HCT116 (cell line): ENCODE measurements around the gene AMDHD2. TPM values are rescaled to one million over a fixed set of nuclear protein-coding genes. Genes with fewer than 3 reads are reported as not detected.
A peak's percentile ranks its signal among the peaks of the same experiment; 100 is the strongest.

Source experiments
- ATAC-seq: fragments of 200-7000 bp; cut with Tn5 transposase; 2 replicates; pipeline ENCODE4 v1.9.1; 2020; ENCODE audit warnings: mild to moderate bottlenecking, moderate library complexity
- BruUV-seq: library from RNA; stranded (reverse); fragments of 400-500 nt; replicated peaks from 2 replicates; lab custom pipeline; 2021; lab: Mats Ljungman, UMichigan
- CTCF ChIA-PET: fragments of 300-600 bp; sonication (Branson Sonifier 250); formaldehyde crosslinking; loops from one replicate; lab custom pipeline; 2021; ENCODE audit warnings: antibody characterized with exemption; lab: Charles Lee
- POLR2A ChIA-PET: fragments of 300-600, 350-600 bp; sonication (Branson Sonifier 250); formaldehyde crosslinking; loops from one replicate; lab custom pipeline; 2021; ENCODE audit warnings: antibody characterized with exemption; lab: Charles Lee
- RAD21 ChIA-PET, 2 experiments: fragments of 300-600 bp; sonication (Branson Sonifier 250); formaldehyde crosslinking; loops; one replicate each; lab custom pipeline; 2023; ENCODE audit warnings: low total read pairs in 2 of 2; ENCODE audit not compliant: uncharacterized antibody in 2 of 2, unreplicated experiment in 2 of 2, low non-redundant PET in 1 of 2; lab: Charles Lee
- DNase-seq: peaks from one replicate; pipeline ENCODE4 v3.0.0-alpha.2; 2010; ENCODE audit warnings: low read depth, low spot score
- H2AFZ ChIP-seq: fragments of 200-600 bp; shearing (Covaris generic), sonication (generic); 2 replicates; pipeline ENCODE4 v1.6.1; 2017; ENCODE audit warnings: low read depth, mixed run types, mixed read lengths, antibody characterized with exemption, low read length; ENCODE audit not compliant: poor library complexity, severe bottlenecking
- H3K27ac ChIP-seq: 2 replicates; pipeline ENCODE4 v1.5.1; 2012; ENCODE audit warnings: low read depth, low read length
- H3K27me3 ChIP-seq: fragments of 200-600 bp; sonication (generic); 2 replicates; pipeline ENCODE4 v1.6.1; 2016; ENCODE audit warnings: mixed run types, low read length, mixed read lengths; ENCODE audit not compliant: insufficient read depth
- H3K36me3 ChIP-seq, 2 experiments: fragments of 200-500 bp in 1 of 2; fragments of 200-600 bp in 1 of 2; sonication (Bioruptor generic) in 1 of 2; sonication (generic) in 1 of 2; 2 replicates each; pipeline versions ENCODE4 v1.5.1 to v1.6.1; 2014 to 2016; ENCODE audit warnings: low read length in 2 of 2, inconsistent platforms in 1 of 2, mixed read lengths in 1 of 2, mixed run types in 1 of 2; ENCODE audit not compliant: insufficient read depth in 2 of 2, control insufficient read depth in 1 of 2
- H3K4me1 ChIP-seq, 2 experiments: fragments of 200-600 bp in 1 of 2; sonication (generic) in 1 of 2; 2 replicates each; pipeline versions ENCODE4 v1.5.1 to v1.6.1; 2012 to 2017; ENCODE audit warnings: low read length in 2 of 2, inconsistent platforms in 1 of 2, mild to moderate bottlenecking in 1 of 2, mixed read lengths in 1 of 2, mixed run types in 1 of 2, moderate library complexity in 1 of 2; ENCODE audit not compliant: insufficient read depth in 2 of 2, control insufficient read depth in 1 of 2
- H3K4me2 ChIP-seq: fragments of 200-600 bp; sonication (generic); 2 replicates; pipeline ENCODE4 v1.6.1; 2017; ENCODE audit warnings: mixed run types, low read length, mixed read lengths
- H3K4me3 ChIP-seq, 2 experiments: fragments of 200-600 bp in 1 of 2; sonication (generic) in 1 of 2; replicated peaks in 1 of 2; 2 replicates each; pipeline ENCODE4 v1.5.1; 2011 to 2016; ENCODE audit warnings: low read length in 2 of 2, control low read depth in 1 of 2, low read depth in 1 of 2, mild to moderate bottlenecking in 1 of 2, mixed read lengths in 1 of 2, mixed run types in 1 of 2
- H3K79me2 ChIP-seq: fragments of 200-600 bp; sonication (generic); 2 replicates; pipeline ENCODE4 v1.6.1; 2017; ENCODE audit warnings: mild to moderate bottlenecking, mixed run types, low read length, moderate library complexity, mixed read lengths; ENCODE audit not compliant: insufficient read depth
- H3K9ac ChIP-seq: fragments of 200-600 bp; sonication (generic); 2 replicates; pipeline ENCODE4 v1.6.1; 2016; ENCODE audit warnings: low read length, mixed read lengths
- H3K9me2 ChIP-seq: fragments of 200-600 bp; sonication (generic), shearing (Covaris generic); 2 replicates; pipeline ENCODE4 v1.6.1; 2017; ENCODE audit warnings: mixed run types, mild to moderate bottlenecking, moderate library complexity; ENCODE audit not compliant: insufficient read depth
- H3K9me3 ChIP-seq, 2 experiments: fragments of 200-500 bp in 1 of 2; fragments of 200-600 bp in 1 of 2; sonication (Bioruptor generic) in 1 of 2; sonication (generic) in 1 of 2; 2 replicates each; pipeline ENCODE4 v1.6.1; 2014 to 2017; ENCODE audit warnings: low read length in 2 of 2, mixed read lengths in 2 of 2, inconsistent platforms in 1 of 2, low read depth in 1 of 2, mild to moderate bottlenecking in 1 of 2, mixed run types in 1 of 2, moderate library complexity in 1 of 2; ENCODE audit not compliant: control insufficient read depth in 1 of 2, insufficient read depth in 1 of 2
- H4K20me1 ChIP-seq: fragments of 200-600 bp; sonication (generic), shearing (Covaris generic); 2 replicates; pipeline ENCODE4 v1.6.1; 2017; ENCODE audit warnings: mixed run types, mild to moderate bottlenecking, moderate library complexity; ENCODE audit not compliant: insufficient read depth
- CEBPB ChIP-seq: IDR thresholded peaks from 2 replicates; pipeline ENCODE4 v1.6.1; 2012; ENCODE audit warnings: low read depth
- POLR2A ChIP-seq: IDR thresholded peaks from 2 replicates; pipeline ENCODE4 v1.7.0; 2011; ENCODE audit warnings: borderline replicate concordance; ENCODE audit not compliant: insufficient read depth, insufficient read length; ENCODE audit errors: extremely low read depth
- POLR2AphosphoS5 ChIP-seq: IDR thresholded peaks from 2 replicates; pipeline ENCODE4 v1.6.1; 2011; ENCODE audit warnings: mild to moderate bottlenecking, low read depth, low read length, moderate library complexity
- RAD21 ChIP-seq: IDR thresholded peaks from 2 replicates; pipeline ENCODE4 v1.6.1; 2012; ENCODE audit warnings: low read depth, mild to moderate bottlenecking
- ZFX ChIP-seq: fragments of 450-650 bp; IDR thresholded peaks from 2 replicates; pipeline ENCODE4 v1.6.1; 2017
- intact Hi-C: fragments of 100-400 bp; cut with micrococcal nuclease; formaldehyde crosslinking; loops from 2 replicates; pipeline ENCODE4 v1.10.0; 2022
- total RNA-seq: library from RNA; stranded (reverse); gene quantifications from one replicate; pipeline ENCODE4 v1.2.1, GENCODE V29; 2021; ENCODE audit not compliant: unreplicated experiment
- TF ChIP-seq, protein P1 (sequence below): IDR thresholded peaks from 2 replicates; pipeline ENCODE4 v1.6.1; 2012

AMDHD2 gene
- total RNA-seq, 1 experiment from 2014 or later: 42.9 TPM

DNA sequence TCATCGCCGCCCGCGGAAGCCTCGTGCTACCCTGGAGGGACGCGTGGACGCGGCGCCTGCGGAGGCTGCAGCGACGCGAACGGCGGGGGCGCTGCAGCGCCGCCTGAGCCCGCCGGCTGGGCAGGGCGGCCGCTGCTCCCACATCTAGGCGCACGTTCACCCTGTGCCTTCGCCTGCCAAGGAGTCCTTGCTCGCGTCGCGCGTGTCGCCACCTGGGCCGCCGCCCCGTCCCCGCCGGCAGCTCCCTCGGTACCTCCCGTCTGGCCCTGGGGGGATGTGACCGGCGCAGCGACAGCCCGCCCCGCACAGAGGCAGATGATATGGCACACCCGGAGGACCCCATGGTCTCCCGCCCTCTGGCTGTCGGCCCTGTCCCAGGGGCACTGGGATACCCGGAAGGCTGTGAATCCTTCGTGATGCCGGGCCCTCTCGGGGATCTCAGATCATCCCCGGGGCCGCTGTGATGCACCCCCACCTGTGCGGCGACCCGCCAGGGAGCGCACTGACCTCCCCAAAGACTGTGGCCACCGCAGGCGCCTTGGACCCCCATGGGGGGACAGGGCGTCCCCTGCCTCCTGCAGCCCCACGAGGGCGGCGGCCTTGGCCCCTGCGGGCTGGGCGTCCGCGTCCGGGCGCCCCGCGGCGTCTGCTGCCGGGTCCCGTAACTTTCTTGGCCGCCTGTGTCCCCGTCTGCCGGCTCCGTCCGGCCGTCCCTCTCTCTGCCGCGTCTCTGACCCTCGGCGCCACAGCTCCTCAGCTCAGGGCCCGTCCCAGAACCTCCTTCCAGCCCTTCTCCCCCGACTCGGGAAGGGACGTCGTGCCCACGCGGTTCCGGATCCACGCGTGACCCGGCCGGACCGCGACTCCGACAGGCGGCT is 45.9 kb upstream of the AMDHD2 start:
- Histone ChIP-seq H3K27ac (peak overlapping the region; percentile 97), H3K4me3 (peak overlapping the region; percentile 75 to 87)
- BruUV-seq: no TSS peak

GRCh38 chr16:2474877-2475412 is 45.2 kb upstream of the AMDHD2 start, which contains the start of gene TBC1D24:
TBC1D24 (plus strand) TSS chr16:2475127; CDS start chr16:2496149, 21,022 bp downstream.
- TF ChIP-seq ZFX (peak; percentile 46; the same call in 1 of the 2 replicates), POLR2AphosphoS5 (peak; percentile 71), POLR2A (peak; percentile 14), CEBPB (no peak)
- TF ChIP-seq, protein P1, sequence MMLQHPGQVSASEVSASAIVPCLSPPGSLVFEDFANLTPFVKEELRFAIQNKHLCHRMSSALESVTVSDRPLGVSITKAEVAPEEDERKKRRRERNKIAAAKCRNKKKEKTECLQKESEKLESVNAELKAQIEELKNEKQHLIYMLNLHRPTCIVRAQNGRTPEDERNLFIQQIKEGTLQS: no peak
- peak; percentile 50 for DNase-seq
- no TSS peak for BruUV-seq

More for the DNA sequence above, 45.9 kb upstream of the AMDHD2 start:
- Histone ChIP-seq H2AFZ (no peak overlapping the region), H3K4me2 (peak overlapping the region; percentile 99), H3K79me2 (peaks cover 33% of the 10 kb centered on the region; the same call in 1 of the 2 replicates), H3K4me1 (peaks cover 24 to 47% of the 10 kb centered on the region in 2 experiments), H3K9me2 (no peaks in the 10 kb centered on the region), H3K9ac (peak overlapping the region; percentile 95), H3K36me3 (no peaks in the 10 kb centered on the region), H3K9me3 (no peaks in the 10 kb centered on the region), H4K20me1 (no peaks in the 10 kb centered on the region), H3K27me3 (no peaks in the 10 kb centered on the region)
- ChIA-PET POLR2A (interaction anchor here (1.3 kb wide), 1 partner anchor 14 kb away, joined by 8 read pairs; the partner anchor contains the start of gene TEDC2), CTCF (interaction anchor here (1.0 to 1.2 kb wide), 2 partner anchors 14 to 279 kb away, joined by 3 to 4 read pairs; partner anchors contain the start of gene TEDC2), RAD21 (interaction anchor here in 1 of 2 experiments (0.6 kb wide), 1 partner anchor 172 kb away, joined by 6 read pairs; no protein-coding TSS in a partner anchor)
- ATAC-seq: peak; percentile 57
- intact Hi-C loops: no loop called here
- no peak for TF ChIP-seq RAD21
- TF ChIP-seq POLR2A: peak; percentile 67
- TF ChIP-seq POLR2AphosphoS5: peak; percentile 75
- no peak for DNase-seq

More at GRCh38 chr16:2474877-2475412, 45.2 kb upstream of the AMDHD2 start, which contains the start of gene TBC1D24:
- no peaks in the 10 kb centered on the region for H4K20me1 ChIP-seq
- H3K9ac ChIP-seq: peak within 1 kb of the TSS; percentile 95
- intact Hi-C loops: no loop called here
- H3K27me3 ChIP-seq: no peaks in the 10 kb centered on the region
- POLR2A ChIA-PET: interaction anchor here (1.3 kb wide), 1 partner anchor 15 kb away, joined by 8 read pairs; the partner anchor contains the start of gene TEDC2
- peak within 1 kb of the TSS; percentile 97 for H3K27ac ChIP-seq
- H3K4me2 ChIP-seq: peak within 1 kb of the TSS; percentile 99
- CTCF ChIA-PET: interaction anchor here (1.0 to 1.2 kb wide), 2 partner anchors 15 to 280 kb away, joined by 3 to 4 read pairs; partner anchors contain the start of gene TEDC2
- no peaks in the 10 kb centered on the region for H3K36me3 ChIP-seq
- H3K9me2 ChIP-seq: no peaks in the 10 kb centered on the region
- peaks cover 36% of the 10 kb centered on the region; the same call in 1 of the 2 replicates for H3K79me2 ChIP-seq
- RAD21 ChIA-PET: interaction anchor here in 1 of 2 experiments (0.6 to 0.8 kb wide), 2 partner anchors 27 to 173 kb away, joined by 3 to 6 read pairs; no protein-coding TSS in a partner anchor
- peaks cover 23 to 46% of the 10 kb centered on the region in 2 experiments for H3K4me1 ChIP-seq
- peak; percentile 72 for ATAC-seq
- H3K9me3 ChIP-seq: no peaks in the 10 kb centered on the region
- no peak within 1 kb of the TSS for H2AFZ ChIP-seq
- peak within 1 kb of the TSS; percentile 75 to 87 for H3K4me3 ChIP-seq
